Amygdala (tissue), 56 donors: ENCODE data around the gene GLIS1.

Experiments used
- DNase-seq, 56 donors: peaks; one replicate each; lab custom pipeline; 2025; lab: John Stamatoyannopoulos, UW

GLIS1 gene

GRCh38 chr1:53737648-53738204 lies 1.2 kb downstream of the GLIS1 start:
- DNase-seq = peak in 4 of 56 donors; percentile 4 to 18 (median 7)

- no peak for DNase-seq
Observed at GRCh38 chr1:53736290-53736689, 2.7 kb downstream of the GLIS1 start.

- no peak for DNase-seq
Observed at GRCh38 chr1:53735681-53736080, 3.3 kb downstream of the GLIS1 start.

GRCh38 chr1:53735261-53735660 lies 3.7 kb downstream of the GLIS1 start:
- DNase-seq = no peak

GRCh38 chr1:53734650-53735211 lies 4.2 kb downstream of the GLIS1 start:
- no peak for DNase-seq

- no peak for DNase-seq
Observed at GRCh38 chr1:53733975-53734649, 4.9 kb downstream of the GLIS1 start.

GRCh38 chr1:53733447-53733931 lies 5.5 kb downstream of the GLIS1 start:
- DNase-seq = no peak

GRCh38 chr1:53732912-53733317 lies 6.0 kb downstream of the GLIS1 start:
- DNase-seq = no peak

GRCh38 chr1:53732409-53732808 lies 6.6 kb downstream of the GLIS1 start:
- no peak for DNase-seq

- DNase-seq = no peak
Observed at GRCh38 chr1:53731779-53732305, 7.1 kb downstream of the GLIS1 start.

GRCh38 chr1:53731043-53731600 lies 7.8 kb downstream of the GLIS1 start:
- DNase-seq = no peak

- no peak for DNase-seq
Observed at GRCh38 chr1:53730224-53730865, 8.6 kb downstream of the GLIS1 start.

- DNase-seq = no peak
Observed at GRCh38 chr1:53729456-53730223, 9.3 kb downstream of the GLIS1 start.

- no peak for DNase-seq
Observed at GRCh38 chr1:53728702-53729455, 10.1 kb downstream of the GLIS1 start.

GRCh38 chr1:53728196-53728595 lies 10.8 kb downstream of the GLIS1 start:
- DNase-seq = no peak

- no peak for DNase-seq
Observed at GRCh38 chr1:53727461-53728092, 11.4 kb downstream of the GLIS1 start.

GRCh38 chr1:53726009-53726600 lies 12.9 kb downstream of the GLIS1 start:
- DNase-seq = no peak

GRCh38 chr1:53725238-53725689 lies 13.7 kb downstream of the GLIS1 start:
- DNase-seq = no peak
